ENCODE results near the gene FARS2. TPM values are rescaled to one million over a fixed set of nuclear protein-coding genes. Genes with fewer than 3 reads are reported as not detected.
"Not testable (repeated sequence)": the region's sequence is repeated elsewhere in the genome, so short reads cannot be mapped to it uniquely, and the experiment has no call there.

The FARS2 gene
- polyA plus RNA-seq, 1 donor from 2014 or later, result 32.8 TPM

DNA sequence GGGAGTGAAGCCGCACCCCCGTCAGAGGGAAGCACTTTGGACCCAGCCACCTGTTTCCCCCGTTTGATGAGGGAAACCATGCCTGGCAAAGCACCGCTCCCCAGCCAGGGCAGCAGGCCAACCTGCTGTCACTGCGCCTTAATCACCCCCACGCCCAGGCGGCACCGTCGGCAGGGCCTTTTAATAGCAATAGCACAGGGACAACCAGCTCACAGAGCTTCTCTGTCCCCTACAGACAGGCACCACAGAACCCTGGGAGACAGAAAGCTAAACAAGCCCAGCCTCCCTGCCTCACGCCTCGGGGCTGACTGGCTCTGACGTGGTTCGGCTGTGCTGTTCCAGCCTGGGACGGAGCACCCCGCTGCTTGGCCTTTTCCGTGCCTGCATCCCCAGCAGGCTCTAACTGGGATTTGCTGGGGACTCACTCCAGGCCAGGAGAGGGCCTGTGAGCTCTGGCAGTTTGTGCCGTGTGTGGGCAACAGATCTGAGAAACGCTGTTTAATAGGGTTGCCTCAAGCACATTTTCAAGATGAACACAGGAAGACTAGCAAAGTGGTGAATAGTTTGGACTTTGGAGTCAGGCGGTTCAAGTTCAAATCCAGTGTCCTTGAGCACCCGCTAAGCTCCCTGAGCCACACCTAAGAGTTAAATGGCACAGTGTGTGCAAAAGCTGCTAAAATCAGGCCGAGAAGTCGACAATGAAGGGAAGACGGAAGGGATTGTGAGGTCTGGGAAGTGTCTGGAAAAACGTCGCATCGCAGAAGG is 521.7 kb downstream of the FARS2 start:
- Mint-ChIP-seq H3K4me3 (no peak overlapping the region), H3K4me1 (peaks cover 6 to 10% (median 8%) of the 10 kb centered on the region in 3 donors), H3K36me3 (peaks cover 10% of the 10 kb centered on the region), H3K27me3 (peaks cover 12% of the 10 kb centered on the region), H3K9me3 (no peaks in the 10 kb centered on the region), H3K27ac (peak overlapping the region in 1 of 3 donors; percentile 33)

- H3K36me3 Mint-ChIP-seq, result peaks cover 6% of the 10 kb centered on the region
- peaks cover 8% of the 10 kb centered on the region for H3K27me3 Mint-ChIP-seq
- no peak overlapping the region for H3K27ac Mint-ChIP-seq
- no peaks in the 10 kb centered on the region for H3K9me3 Mint-ChIP-seq
- peaks cover 0 to 3% (median 2%) of the 10 kb centered on the region in 3 donors for H3K4me1 Mint-ChIP-seq
- no peak overlapping the region for H3K4me3 Mint-ChIP-seq
These were observed 522.3 kb downstream of the FARS2 start for GRCh38 chr6:5783584-5784089.

GRCh38 chr6:5785249-5785648 is 523.9 kb downstream of the FARS2 start:
- Mint-ChIP-seq H3K9me3 (peaks cover 0 to 2% (median 0%) of the 10 kb centered on the region in 3 donors), H3K27me3 (peaks cover 8% of the 10 kb centered on the region), H3K4me1 (peaks cover 0 to 3% (median 2%) of the 10 kb centered on the region in 3 donors), H3K4me3 (no peak overlapping the region), H3K27ac (peak overlapping the region in 1 of 3 donors; percentile 54), H3K36me3 (peaks cover 3% of the 10 kb centered on the region)

DNA sequence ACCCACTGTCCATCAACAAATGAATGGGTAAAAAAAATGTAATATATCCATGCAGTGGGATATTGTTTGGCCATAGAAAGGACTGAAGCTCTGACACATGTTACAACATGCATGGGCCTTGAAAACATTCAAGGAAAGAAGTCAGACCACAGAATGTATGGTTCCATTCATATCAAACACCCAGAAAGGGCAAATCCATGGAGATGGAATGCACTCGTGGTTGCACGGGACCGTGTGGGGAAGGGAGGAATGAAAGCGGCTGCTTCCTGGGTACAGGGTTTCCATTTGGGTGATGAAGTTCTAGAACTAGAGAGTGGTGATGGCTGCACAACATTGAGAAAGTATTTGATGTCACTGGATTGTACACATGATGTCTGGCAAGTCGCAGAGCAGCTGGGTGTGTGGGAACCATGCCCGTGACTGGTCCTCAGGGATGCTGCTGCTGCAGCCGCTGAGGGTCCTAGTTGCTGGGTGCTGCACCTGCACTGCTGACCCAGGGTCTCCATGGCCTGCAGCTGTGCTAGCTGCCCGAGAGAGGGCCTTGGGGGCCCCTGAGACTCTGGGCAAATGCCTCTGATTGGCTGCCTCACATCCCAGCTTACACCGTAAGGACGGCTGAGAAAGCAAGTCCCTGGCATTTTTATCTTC is 525.1 kb downstream of the FARS2 start:
- Mint-ChIP-seq H3K4me3 (no peak overlapping the region), H3K9me3 (peaks cover 0 to 3% (median 0%) of the 10 kb centered on the region in 3 donors), H3K4me1 (peaks cover 0 to 2% (median 2%) of the 10 kb centered on the region in 3 donors), H3K27ac (no peak overlapping the region), H3K27me3 (peaks cover 7% of the 10 kb centered on the region), H3K36me3 (peaks cover 3% of the 10 kb centered on the region)

- peaks cover 0 to 7% (median 0%) of the 10 kb centered on the region in 3 donors for H3K9me3 Mint-ChIP-seq
- H3K4me3 Mint-ChIP-seq, result no peak overlapping the region
- H3K27ac Mint-ChIP-seq, result no peak overlapping the region
- H3K4me1 Mint-ChIP-seq, result peaks cover 0 to 2% (median 2%) of the 10 kb centered on the region in 3 donors
- peaks cover 3% of the 10 kb centered on the region for H3K36me3 Mint-ChIP-seq
- peaks cover 7% of the 10 kb centered on the region for H3K27me3 Mint-ChIP-seq
These were observed 525.8 kb downstream of the FARS2 start for GRCh38 chr6:5786969-5787720.

GRCh38 chr6:5789426-5789825 is 528.1 kb downstream of the FARS2 start:
- H3K27ac Mint-ChIP-seq, H3K4me1 Mint-ChIP-seq: not testable (repeated sequence)

GRCh38 chr6:5796555-5796954 is 535.2 kb downstream of the FARS2 start:
- not testable (repeated sequence) for H3K4me1 Mint-ChIP-seq, H3K27ac Mint-ChIP-seq, H3K36me3 Mint-ChIP-seq, H3K27me3 Mint-ChIP-seq, H3K4me3 Mint-ChIP-seq
- peaks cover 4 to 11% (median 7%) of the 10 kb centered on the region in 3 donors for H3K9me3 Mint-ChIP-seq

More at GRCh38 chr6:5789426-5789825, 528.1 kb downstream of the FARS2 start:
- H3K27me3 Mint-ChIP-seq, H3K36me3 Mint-ChIP-seq, H3K9me3 Mint-ChIP-seq, H3K4me3 Mint-ChIP-seq: not testable (repeated sequence)

GRCh38 chr6:5806406-5806805 is 545.1 kb downstream of the FARS2 start:
- peaks cover 4 to 16% (median 15%) of the 10 kb centered on the region in 3 donors for H3K9me3 Mint-ChIP-seq

DNA sequence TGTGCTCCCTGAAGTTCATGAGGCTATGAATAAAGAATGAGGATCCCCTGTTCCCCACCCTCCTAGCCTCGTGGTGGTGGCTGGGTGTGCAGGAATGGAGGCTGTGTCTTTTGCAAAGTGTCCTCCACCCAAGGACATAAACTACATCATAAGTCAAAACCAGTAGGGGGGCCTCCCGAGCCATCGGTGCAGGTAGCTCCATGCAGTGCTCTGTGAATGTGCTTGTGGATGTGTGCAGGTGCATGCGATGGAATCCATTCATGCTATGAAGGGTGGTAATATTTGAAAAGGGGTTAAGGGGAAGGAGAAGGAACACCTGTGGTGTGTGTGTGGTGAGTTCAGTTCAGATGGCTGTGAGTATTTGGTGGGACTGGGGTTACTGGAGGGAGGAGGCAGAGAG is 548.1 kb downstream of the FARS2 start:
- Mint-ChIP-seq H3K4me1 (peaks cover 4 to 9% (median 8%) of the 10 kb centered on the region in 3 donors), H3K9me3 (peaks cover 4 to 22% (median 14%) of the 10 kb centered on the region in 3 donors), H3K4me3 (peak overlapping the region in 1 of 4 donors; percentile 33), H3K36me3 (peaks cover 5% of the 10 kb centered on the region), H3K27ac (no peak overlapping the region), H3K27me3 (no peaks in the 10 kb centered on the region)

More at GRCh38 chr6:5806406-5806805, 545.1 kb downstream of the FARS2 start:
- not testable (repeated sequence) for H3K27me3 Mint-ChIP-seq, H3K36me3 Mint-ChIP-seq, H3K27ac Mint-ChIP-seq, H3K4me3 Mint-ChIP-seq, H3K4me1 Mint-ChIP-seq

GRCh38 chr6:5811997-5812396 is 550.7 kb downstream of the FARS2 start:
- peak overlapping the region in 1 of 4 donors; percentile 65 for H3K4me3 Mint-ChIP-seq
- peaks cover 0 to 11% (median 2%) of the 10 kb centered on the region in 3 donors for H3K9me3 Mint-ChIP-seq
- peaks cover 3% of the 10 kb centered on the region for H3K27me3 Mint-ChIP-seq
- peaks cover 4 to 9% (median 8%) of the 10 kb centered on the region in 3 donors for H3K4me1 Mint-ChIP-seq
- H3K27ac Mint-ChIP-seq, result no peak overlapping the region
- peaks cover 5% of the 10 kb centered on the region for H3K36me3 Mint-ChIP-seq

GRCh38 chr6:5813625-5814027 is 552.3 kb downstream of the FARS2 start:
- peaks cover 0 to 6% (median 0%) of the 10 kb centered on the region in 3 donors for H3K9me3 Mint-ChIP-seq
- H3K4me1 Mint-ChIP-seq, result peaks cover 4 to 9% (median 8%) of the 10 kb centered on the region in 3 donors
- no peak overlapping the region for H3K27ac Mint-ChIP-seq
- H3K36me3 Mint-ChIP-seq, result peaks cover 5% of the 10 kb centered on the region
- peaks cover 3% of the 10 kb centered on the region for H3K27me3 Mint-ChIP-seq
- peak overlapping the region in 2 of 4 donors; percentile 10 to 18 for H3K4me3 Mint-ChIP-seq

GRCh38 chr6:5814116-5814515 is 552.8 kb downstream of the FARS2 start:
- Mint-ChIP-seq H3K4me3 (peak overlapping the region in 2 of 4 donors; percentile 10 to 18), H3K36me3 (peaks cover 5% of the 10 kb centered on the region), H3K27ac (no peak overlapping the region), H3K27me3 (peaks cover 3% of the 10 kb centered on the region), H3K9me3 (peaks cover 0 to 6% (median 0%) of the 10 kb centered on the region in 3 donors), H3K4me1 (peaks cover 4 to 9% (median 8%) of the 10 kb centered on the region in 3 donors)

DNA sequence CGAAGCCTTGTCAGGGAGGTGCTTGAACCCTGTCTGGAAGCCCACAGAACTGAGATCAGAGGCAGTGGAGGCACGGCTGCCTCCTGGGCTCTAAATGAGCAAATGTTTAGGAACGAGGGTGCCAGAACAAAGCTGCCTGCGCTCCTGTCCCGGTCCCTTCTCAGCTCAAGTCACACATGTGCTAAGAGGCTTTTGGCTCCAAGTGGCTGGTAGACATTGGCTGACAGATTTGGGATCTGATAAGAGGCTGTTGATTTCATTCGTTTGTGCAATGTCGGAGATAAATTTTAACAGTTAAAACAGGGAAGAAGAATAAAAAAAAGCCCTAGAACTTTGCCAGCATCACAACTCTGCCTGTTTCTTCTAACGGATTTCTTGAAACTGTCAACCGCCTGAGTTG is 553.6 kb downstream of the FARS2 start:
- Mint-ChIP-seq H3K4me3 (no peak overlapping the region), H3K27ac (no peak overlapping the region), H3K36me3 (peaks cover 5% of the 10 kb centered on the region), H3K27me3 (peaks cover 3% of the 10 kb centered on the region), H3K4me1 (peaks cover 4 to 9% (median 8%) of the 10 kb centered on the region in 3 donors), H3K9me3 (peaks cover 0 to 6% (median 0%) of the 10 kb centered on the region in 3 donors)

DNA sequence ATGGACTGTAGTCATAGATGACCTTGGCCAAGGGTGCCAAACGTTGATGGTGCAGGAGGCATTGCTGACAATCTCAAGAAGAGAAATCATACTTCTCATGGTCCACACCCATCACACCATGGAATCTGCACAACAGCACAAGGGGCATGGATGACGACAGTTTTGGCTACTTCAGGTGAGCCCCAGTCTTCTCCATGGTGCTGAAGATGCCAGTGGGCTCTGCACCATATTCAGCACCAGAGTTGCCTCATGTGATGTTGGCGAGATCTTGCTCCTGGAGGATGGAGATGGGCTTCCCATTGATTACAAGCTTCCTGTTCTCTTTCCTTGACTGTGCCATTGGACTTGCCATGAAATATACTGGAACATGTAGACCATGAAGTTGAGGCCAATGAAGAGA is 556.6 kb downstream of the FARS2 start:
- H3K27ac Mint-ChIP-seq, result no peak overlapping the region
- H3K36me3 Mint-ChIP-seq, result peaks cover 3% of the 10 kb centered on the region
- no peak overlapping the region for H3K4me3 Mint-ChIP-seq
- H3K27me3 Mint-ChIP-seq, result peaks cover 3% of the 10 kb centered on the region
- peaks cover 4 to 9% (median 8%) of the 10 kb centered on the region in 3 donors for H3K4me1 Mint-ChIP-seq
- peaks cover 0 to 6% (median 0%) of the 10 kb centered on the region in 3 donors for H3K9me3 Mint-ChIP-seq
